Left renal cortex interstitium (tissue), 4 donors: ENCODE measurements around the gene UNCX. TPM values are rescaled to one million over a fixed set of nuclear protein-coding genes. Genes with fewer than 3 reads are reported as not detected.
A peak's percentile ranks its signal among the peaks of the same experiment; 100 is the strongest.
"Not testable (repeated sequence)": the region's sequence is repeated elsewhere in the genome, so short reads cannot be mapped to it uniquely, and the experiment has no call there.

Source experiments
- DNase-seq, 4 donors: peaks; one replicate each; pipeline ENCODE4 v3.0.0-alpha.2; 2013; ENCODE audit warnings: low read depth in 4 of 4, low spot score in 2 of 4, missing footprints in 1 of 4
- polyA plus RNA-seq, 4 donors: library from polyadenylated mRNA; unstranded; fragments of 120-200 nt; gene quantifications; one replicate each; pipeline ENCODE4 v1.2.1, GENCODE V29; 2013; ENCODE audit not compliant: insufficient read length in 4 of 4

The UNCX gene
- 10 to 100 TPM in 3 of 4 donors, 1 to 10 TPM in 1; 6.6 to 20.2 (median 15.1) TPM for polyA plus RNA-seq

- DNase-seq = no peak
Measured at GRCh38 chr7:1232623-1233332, at the start of gene UNCX. Gene UNCX, plus strand, starts transcription at chr7:1232872. Its CDS starts 146 bp downstream, at chr7:1233018.

- DNase-seq = no peak
Measured at GRCh38 chr7:1187127-1187526, 45.5 kb upstream of the UNCX start.

GRCh38 chr7:1188720-1189294 is 43.9 kb upstream of the UNCX start:
- DNase-seq = no peak

GRCh38 chr7:1189986-1190772 is 42.5 kb upstream of the UNCX start:
- DNase-seq = no peak

GRCh38 chr7:1192171-1192676 is 40.4 kb upstream of the UNCX start:
- peak in 1 of 4 donors; percentile 48 for DNase-seq

GRCh38 chr7:1193593-1194424 is 38.9 kb upstream of the UNCX start:
- peak in 1 of 4 donors; percentile 51 for DNase-seq

- DNase-seq = not testable (repeated sequence)
Measured at GRCh38 chr7:1196441-1196840, 36.2 kb upstream of the UNCX start.

- no peak for DNase-seq
Measured at GRCh38 chr7:1196950-1197349, 35.7 kb upstream of the UNCX start.

- DNase-seq = no peak
Measured at GRCh38 chr7:1197997-1198625, 34.6 kb upstream of the UNCX start.

GRCh38 chr7:1200045-1200444 is 32.6 kb upstream of the UNCX start:
- no peak for DNase-seq

- DNase-seq = no peak
Measured at GRCh38 chr7:1201916-1202315, 30.8 kb upstream of the UNCX start.

GRCh38 chr7:1202914-1203313 is 29.8 kb upstream of the UNCX start:
- not testable (repeated sequence) for DNase-seq

- DNase-seq = no peak
Measured at GRCh38 chr7:1204460-1205140, 28.1 kb upstream of the UNCX start.

GRCh38 chr7:1205742-1206141 is 26.9 kb upstream of the UNCX start:
- not testable (repeated sequence) for DNase-seq

GRCh38 chr7:1209097-1209496 is 23.6 kb upstream of the UNCX start:
- DNase-seq = no peak

- DNase-seq = no peak
Measured at GRCh38 chr7:1210321-1210978, 22.2 kb upstream of the UNCX start.

- DNase-seq = no peak
Measured at GRCh38 chr7:1210979-1211608, 21.6 kb upstream of the UNCX start.

- no peak for DNase-seq
Measured at GRCh38 chr7:1211611-1212010, 21.1 kb upstream of the UNCX start.
